A549 (cell line): Measurements from ENCODE around the gene DHX29. TPM values are rescaled to one million over a fixed set of nuclear protein-coding genes. Genes with fewer than 3 reads are reported as not detected.

Experiments
- ATAC-seq, 2 experiments: fragments of 200-7000 bp in 1 of 2; fragments of >200 bp in 1 of 2; cut with Nextera tagmentation in 1 of 2; cut with Tn5 transposase in 1 of 2; 3 replicates each; pipeline versions ENCODE4 v1.8.0 to v1.9.1; 2018 to 2020; ENCODE audit warnings: mild to moderate bottlenecking in 1 of 2, moderate library complexity in 1 of 2
- CTCF ChIA-PET: fragments of 300-600 bp; sonication (Branson Sonifier 250); formaldehyde crosslinking; extraction: SDS; loops from one replicate; lab custom pipeline; 2021; ENCODE audit warnings: antibody characterized with exemption, inconsistent platforms; lab: Yijun Ruan, JAX
- POLR2A ChIA-PET: fragments of 350-600 bp; formaldehyde crosslinking; extraction: SDS; loops from one replicate; lab custom pipeline; 2021; ENCODE audit warnings: antibody characterized with exemption, inconsistent platforms; lab: Yijun Ruan, JAX
- DNase-seq, 2 experiments: peaks; one replicate each; pipeline versions ENCODE4 v3.0.0 to v3.0.0-alpha.2; 2011 to 2016; ENCODE audit warnings: low read depth in 1 of 2, low spot score in 1 of 2
- FAIRE-seq: peaks from 2 replicates; lab custom pipeline; 2011; peaks lifted over from hg19 to GRCh38; lab: Jason Lieb, UNC
- H3K27ac ChIP-seq, 2 experiments: fragments of >200 bp; sonication (Bioruptor Twin); formaldehyde crosslinking; 3 replicates each; pipeline ENCODE4 v1.5.1; 2016 to 2017
- H3K4me1 ChIP-seq: fragments of >200 bp; sonication (Bioruptor Twin); formaldehyde crosslinking; 3 replicates; pipeline ENCODE4 v1.6.1; 2016
- H3K4me2 ChIP-seq: fragments of >200 bp; sonication (Bioruptor Twin); formaldehyde crosslinking; 3 replicates; pipeline ENCODE4 v1.6.1; 2016
- H3K4me3 ChIP-seq: fragments of >200 bp; sonication (Bioruptor Twin); formaldehyde crosslinking; 3 replicates; pipeline ENCODE4 v1.5.1; 2016
- H3K9me3 ChIP-seq: fragments of >200 bp; sonication (Bioruptor Twin); formaldehyde crosslinking; 3 replicates; pipeline ENCODE4 v1.6.1; 2016
- CBX2 ChIP-seq: fragments of 200-600 bp; sonication (generic); IDR thresholded peaks from 2 replicates; pipeline ENCODE4 v1.6.1; 2016; ENCODE audit warnings: low read depth, mild to moderate bottlenecking, borderline replicate concordance
- CHD4 ChIP-seq: fragments of 200-600 bp; sonication (generic); IDR thresholded peaks from 2 replicates; pipeline ENCODE4 v1.6.1; 2016; ENCODE audit warnings: antibody characterized with exemption, mild to moderate bottlenecking, borderline replicate concordance
- E2F6 ChIP-seq: IDR thresholded peaks from 2 replicates; pipeline ENCODE4 v1.6.1; 2012; ENCODE audit warnings: low read depth, borderline replicate concordance
- ELK1 ChIP-seq: fragments of 150-350 bp; IDR thresholded peaks from 2 replicates; pipeline ENCODE4 v1.6.1; 2014; ENCODE audit warnings: low read depth, mild to moderate bottlenecking, low read length
- EP300 ChIP-seq, 2 experiments: fragments of >200 bp; sonication (Bioruptor Twin); formaldehyde crosslinking; IDR thresholded peaks; 2 replicates in 1 of 2; 3 replicates in 1 of 2; pipeline ENCODE4 v1.6.1; 2016 to 2017
- FOSL2 ChIP-seq, 2 experiments: fragments of 450-650 bp in 1 of 2; fragments of >200 bp in 1 of 2; sonication (Bioruptor Twin) in 1 of 2; formaldehyde crosslinking; IDR thresholded peaks; 2 replicates each; pipeline versions ENCODE4 v1.5.0 to v1.6.1; 2016 to 2020; ENCODE audit warnings: mild to moderate bottlenecking in 1 of 2, moderate library complexity in 1 of 2
- FOXS1 ChIP-seq: fragments of 250-450 bp; sonication (Bioruptor Pico); IDR thresholded peaks from 2 replicates; pipeline ENCODE4 v1.5.0; 2020; ENCODE audit warnings: mild to moderate bottlenecking, moderate library complexity
- GATA3 ChIP-seq: IDR thresholded peaks from 2 replicates; pipeline ENCODE4 v1.6.1; 2012; ENCODE audit warnings: borderline replicate concordance
- HEYL ChIP-seq: fragments of 250-450 bp; sonication (Bioruptor Pico); IDR thresholded peaks from 2 replicates; pipeline ENCODE4 v1.8.0; 2021; ENCODE audit warnings: mild to moderate bottlenecking, moderate library complexity
- HMGXB4 ChIP-seq: fragments of 250-450 bp; sonication (Bioruptor Pico); IDR thresholded peaks from 2 replicates; pipeline ENCODE4 v1.5.0; 2021; ENCODE audit warnings: mild to moderate bottlenecking, moderate library complexity, borderline replicate concordance
- HOXA7 ChIP-seq: fragments of 250-450 bp; sonication (Bioruptor Pico); IDR thresholded peaks from 2 replicates; pipeline ENCODE4 v1.5.0; 2020; ENCODE audit warnings: mild to moderate bottlenecking, moderate library complexity
- KDM5A ChIP-seq: fragments of 200-600 bp; sonication (generic); IDR thresholded peaks from 2 replicates; pipeline ENCODE4 v1.6.1; 2016; ENCODE audit warnings: antibody characterized with exemption, mild to moderate bottlenecking
- MAFK ChIP-seq: fragments of 450-650 bp; IDR thresholded peaks from 2 replicates; pipeline ENCODE4 v1.6.1; 2014; ENCODE audit not compliant: partially characterized antibody
- NFE2L2 ChIP-seq: fragments of 150-350 bp; conservative IDR thresholded peaks from 2 replicates; pipeline ENCODE4 v1.6.1; 2014; ENCODE audit warnings: low read length
- NPAS2 ChIP-seq: fragments of 250-450 bp; sonication (Bioruptor Pico); IDR thresholded peaks from 2 replicates; pipeline ENCODE4 v1.8.0; 2022; ENCODE audit warnings: mild to moderate bottlenecking, moderate library complexity, borderline replicate concordance
- RNF2 ChIP-seq: fragments of 200-600 bp; sonication (generic); IDR thresholded peaks from 2 replicates; pipeline ENCODE4 v1.6.1; 2016; ENCODE audit warnings: low read depth, mild to moderate bottlenecking, antibody characterized with exemption, moderate library complexity, borderline replicate concordance
- SMC3 ChIP-seq: fragments of >200 bp; sonication (Bioruptor Twin); formaldehyde crosslinking; IDR thresholded peaks from 3 replicates; pipeline ENCODE4 v1.6.1; 2018; ENCODE audit warnings: inconsistent platforms
- WGBS: methylation state at CpG from one replicate; pipeline ENCODE4 v1.1.6; 2017; ENCODE audit errors: missing lambda C conversion rate; 5-methylcytosine and 5-hydroxymethylcytosine counted together
- polyA plus RNA-seq, 4 experiments: library from polyadenylated mRNA; depleted of rRNA in 3 of 4; stranded (reverse); fragments of >200 nt; fragmentation: RNase III in 1 of 4; extraction: RNeasy Plus Mini Kit Qiagen cat#74134 plus additional on column Dnase treatment in 1 of 4; gene quantifications; 2 replicates in 3 of 4; 3 replicates in 1 of 4; pipeline ENCODE4 v1.2.3, GENCODE V29; 2011 to 2017

DHX29 gene
- polyA plus RNA-seq, 2 of the 4 experiments (the other 2 are of a cell fraction): 12.3 to 25.4 TPM

GRCh38 chr5:55211184-55211874 lies 96.2 kb downstream of the DHX29 start:
- no peak for TF ChIP-seq SMC3
- TF ChIP-seq HMGXB4: no peak
- no peak for TF ChIP-seq E2F6
- TF ChIP-seq CBX2: no peak
- TF ChIP-seq KDM5A: no peak
- no peak for TF ChIP-seq EP300 (IDR thresholded peaks at IDR 0.05)
- no peak for TF ChIP-seq HOXA7 (CRISPR knock-in tag)
- no peak for TF ChIP-seq ELK1
- TF ChIP-seq FOSL2 (IDR thresholded peaks at IDR 0.05): no peak
- TF ChIP-seq FOSL2 (CRISPR knock-in tag; IDR thresholded peaks at IDR 0.05): no peak
- no peak for TF ChIP-seq RNF2
- TF ChIP-seq NPAS2 (CRISPR knock-in tag): no peak
- TF ChIP-seq NFE2L2: no peak
- TF ChIP-seq FOXS1 (CRISPR knock-in tag): no peak
- no peak for TF ChIP-seq GATA3
- TF ChIP-seq HEYL (CRISPR knock-in tag): no peak
- TF ChIP-seq CHD4: no peak
- TF ChIP-seq MAFK: no peak
- ChIA-PET CTCF (interaction anchor here (1.4 kb wide), 1 partner anchor 15 kb away, joined by 6 read pairs; no protein-coding TSS in a partner anchor), POLR2A (no interaction called here)
- no peak for FAIRE-seq
- H3K4me2 ChIP-seq: no peak overlapping the region
- H3K4me1 ChIP-seq: no peaks in the 10 kb centered on the region
- DNase-seq: no peak
- no peak for ATAC-seq
- H3K4me3 ChIP-seq: no peak overlapping the region
- H3K27ac ChIP-seq: no peak overlapping the region
- 39% methylated on average over 2 of the region's 2 CpGs for WGBS
- H3K9me3 ChIP-seq: no peaks in the 10 kb centered on the region

Other genes starting within 250 kb of the DHX29 start
- not detected in 2 replicates for gene GZMA, start 205.0 kb downstream of the DHX29 start, polyA plus RNA-seq (2011; rRNA removed)
- gene GZMA, start 205.0 kb downstream of the DHX29 start, polyA plus RNA-seq (2017; fragmentation: RNase III; extraction: RNeasy Plus Mini Kit Qiagen cat#74134 plus additional on column Dnase treatment): not detected in 3 replicates
- gene GPX8, start 147.5 kb downstream of the DHX29 start, polyA plus RNA-seq (2011; rRNA removed): 67.9 and 86.0 TPM in 2 replicates
- gene GPX8, start 147.5 kb downstream of the DHX29 start, polyA plus RNA-seq (2017; fragmentation: RNase III; extraction: RNeasy Plus Mini Kit Qiagen cat#74134 plus additional on column Dnase treatment): 51.2 to 55.7 TPM (median 51.8 TPM) in 3 replicates
- gene CDC20B, start 134.5 kb downstream of the DHX29 start, polyA plus RNA-seq (2011; rRNA removed): 0.04 and 0.05 TPM in 2 replicates
- gene CDC20B, start 134.5 kb downstream of the DHX29 start, polyA plus RNA-seq (2017; fragmentation: RNase III; extraction: RNeasy Plus Mini Kit Qiagen cat#74134 plus additional on column Dnase treatment): not detected in 3 replicates
- gene MCIDAS, start 80.4 kb downstream of the DHX29 start, polyA plus RNA-seq (2011; rRNA removed): 1.7 and 2.2 TPM in 2 replicates
- 1.7 to 2.2 TPM (median 1.7 TPM) in 3 replicates for gene MCIDAS, start 80.4 kb downstream of the DHX29 start, polyA plus RNA-seq (2017; fragmentation: RNase III; extraction: RNeasy Plus Mini Kit Qiagen cat#74134 plus additional on column Dnase treatment)
- 2.2 and 2.6 TPM in 2 replicates for gene CCNO, start 74.1 kb downstream of the DHX29 start, polyA plus RNA-seq (2011; rRNA removed)
- gene CCNO, start 74.1 kb downstream of the DHX29 start, polyA plus RNA-seq (2017; fragmentation: RNase III; extraction: RNeasy Plus Mini Kit Qiagen cat#74134 plus additional on column Dnase treatment): 4.7 to 5.1 TPM (median 4.8 TPM) in 3 replicates
- 45.8 and 99.8 TPM in 2 replicates for gene MTREX, start 295 bp upstream of the DHX29 start, polyA plus RNA-seq (2011; rRNA removed)
- 74.5 to 89.1 TPM (median 74.8 TPM) in 3 replicates for gene MTREX, start 295 bp upstream of the DHX29 start, polyA plus RNA-seq (2017; fragmentation: RNase III; extraction: RNeasy Plus Mini Kit Qiagen cat#74134 plus additional on column Dnase treatment)
- 71.6 and 80.5 TPM in 2 replicates for gene PLPP1, start 227.3 kb upstream of the DHX29 start, polyA plus RNA-seq (2011; rRNA removed)
- 23.9 to 40.4 TPM (median 37.7 TPM) in 3 replicates for gene PLPP1, start 227.3 kb upstream of the DHX29 start, polyA plus RNA-seq (2017; fragmentation: RNase III; extraction: RNeasy Plus Mini Kit Qiagen cat#74134 plus additional on column Dnase treatment)